GM19372 (cell line): ENCODE results near the gene MRPS34.
"Not testable (repeated sequence)": the region's sequence is repeated elsewhere in the genome, so short reads cannot be mapped to it uniquely, and the experiment has no call there.

Experiments used
- ATAC-seq: cut with Tn5 transposase; IDR thresholded peaks from one replicate; pipeline ENCODE4 v1.9.1; 2021; ENCODE audit warnings: mild to moderate bottlenecking, low read depth, moderate library complexity; ENCODE audit not compliant: unreplicated experiment

Gene MRPS34

DNA sequence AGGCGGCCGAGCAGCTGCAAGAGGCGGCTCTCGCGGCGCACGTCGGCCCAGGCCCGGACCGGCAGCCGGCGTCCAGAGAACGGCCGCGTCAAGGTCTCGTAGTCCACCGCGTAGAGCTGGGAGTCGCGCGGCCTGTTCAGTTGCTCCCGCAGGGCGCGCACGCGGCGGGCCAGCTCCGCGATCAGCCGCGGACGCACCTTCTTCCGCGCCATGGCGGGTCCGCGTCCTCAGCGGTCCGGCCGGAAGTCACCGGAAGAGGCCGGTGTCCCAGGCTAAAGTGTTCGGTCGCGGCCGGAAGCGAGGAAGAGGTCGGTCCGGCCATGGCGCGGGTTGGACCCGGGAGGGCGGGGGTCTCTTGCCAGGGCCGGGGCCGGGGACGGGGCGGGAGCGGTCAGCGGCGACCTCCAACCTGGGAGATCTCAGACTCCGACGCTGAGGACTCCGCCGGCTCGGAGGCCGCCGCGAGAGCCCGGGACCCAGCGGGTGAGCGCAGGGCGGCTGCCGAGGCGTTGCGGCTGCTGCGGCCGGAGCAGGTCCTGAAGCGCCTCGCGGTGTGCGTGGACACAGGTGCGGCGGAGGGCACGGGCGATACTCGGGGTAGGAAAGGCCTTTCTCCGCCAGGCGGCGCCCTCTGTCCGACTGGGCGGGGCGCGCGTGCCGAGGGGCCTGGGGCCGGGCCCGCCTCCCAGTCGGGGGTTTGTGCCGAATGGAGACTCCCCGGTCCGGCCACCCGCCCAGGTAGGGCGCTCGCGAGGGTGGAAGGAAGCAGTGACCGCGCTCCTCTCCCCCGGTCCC is at the start of gene MRPS34:
MRPS34 (minus strand) TSS at position 227 of the 795 bp plus-strand sequence; CDS start at position 212, 15 bp downstream.
- ATAC-seq: peak; percentile 53

DNA sequence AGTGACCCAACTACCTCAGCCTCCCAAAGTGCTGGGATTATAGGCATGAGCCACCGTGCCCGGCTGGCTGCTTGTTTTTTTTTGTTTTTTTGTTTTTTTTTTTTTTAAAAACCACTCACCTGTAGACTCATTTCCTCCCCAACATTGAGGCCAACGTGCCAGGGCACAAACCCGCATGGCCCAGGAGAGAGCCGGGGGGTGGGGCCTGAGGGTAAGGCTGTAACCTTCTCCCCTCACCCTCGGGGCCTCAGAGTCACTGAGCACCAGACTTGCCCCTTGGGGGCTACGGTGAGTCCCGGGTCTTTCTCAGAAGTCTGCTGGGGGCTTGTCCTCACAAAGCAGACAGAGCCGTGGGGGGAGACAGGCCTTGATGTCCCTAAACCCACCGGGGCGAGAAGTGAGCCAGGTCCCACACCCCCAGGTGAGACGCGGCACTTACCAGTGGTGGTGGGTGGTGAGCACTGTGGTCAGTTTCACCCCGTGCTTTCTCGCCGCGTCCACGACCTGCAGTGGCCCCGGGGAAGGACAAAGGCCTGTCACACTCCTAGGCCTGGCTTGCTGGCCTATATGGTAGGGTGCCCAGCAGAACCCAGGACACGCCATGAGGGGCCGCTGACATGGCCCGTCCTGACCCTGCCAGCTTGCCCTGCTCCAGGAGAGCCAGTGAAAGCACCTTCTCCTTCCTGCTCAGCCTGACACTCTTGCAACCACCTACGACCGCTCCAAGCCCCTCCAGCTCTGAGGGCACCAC is 49.1 kb upstream of the MRPS34 start:
- ATAC-seq: no peak

DNA sequence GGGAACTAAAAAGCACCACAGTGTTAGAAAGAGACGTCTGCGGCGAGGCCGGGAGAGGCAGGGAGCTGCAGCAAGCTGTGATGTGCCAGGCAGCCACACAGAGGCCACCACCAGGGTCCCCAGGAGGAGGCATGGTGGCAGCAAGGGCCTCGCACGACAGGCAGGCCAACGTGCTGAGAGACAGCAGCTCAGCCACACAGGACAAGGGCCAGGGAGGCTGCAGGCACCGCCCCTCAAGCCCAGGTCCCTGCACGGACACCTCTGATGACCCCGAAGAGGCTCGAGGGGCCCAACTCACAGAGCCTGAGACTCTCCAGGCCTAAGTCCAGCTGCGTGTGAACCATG is 48.0 kb upstream of the MRPS34 start:
- no peak for ATAC-seq

DNA sequence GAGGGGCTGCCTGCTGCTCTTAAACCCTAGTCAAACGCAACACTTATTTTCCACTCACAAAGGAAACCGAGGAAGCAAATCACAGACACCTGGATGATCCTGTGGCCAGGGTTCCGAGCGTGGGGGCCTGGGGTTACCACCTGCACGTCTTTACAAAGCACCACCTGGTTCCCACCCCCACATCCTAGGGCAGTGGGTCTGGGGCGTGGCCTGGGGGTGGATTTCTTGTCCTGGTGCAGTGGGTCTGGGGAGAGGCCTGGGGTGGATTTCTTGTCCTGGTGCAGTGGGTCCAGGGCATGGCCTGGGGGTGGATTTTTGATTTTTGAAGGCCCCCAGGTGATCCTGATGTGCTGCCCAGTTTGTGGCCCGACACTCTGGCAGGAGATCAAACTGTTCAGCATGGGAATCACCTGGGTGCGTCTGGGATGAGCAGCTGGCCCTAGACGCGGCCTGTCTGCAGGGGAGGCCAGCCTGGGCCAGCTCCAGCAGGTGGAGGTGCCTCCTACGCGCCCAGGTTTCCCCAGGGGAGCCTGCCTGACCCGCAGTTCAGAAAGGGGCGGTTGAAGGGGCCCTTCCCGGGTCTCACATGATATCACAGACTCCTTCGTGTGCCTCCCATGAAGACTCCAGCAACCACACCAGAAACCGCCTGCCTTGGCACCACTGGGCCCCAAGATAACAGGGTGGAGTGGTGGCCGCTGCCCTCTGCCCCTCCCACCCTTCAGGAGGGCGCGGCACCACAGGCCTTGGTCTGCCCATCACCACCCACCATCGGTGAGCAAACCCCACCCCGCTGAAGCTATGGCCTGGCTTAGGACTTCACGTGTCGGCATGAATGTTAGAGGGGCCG is 47.4 kb upstream of the MRPS34 start:
- ATAC-seq: no peak

DNA sequence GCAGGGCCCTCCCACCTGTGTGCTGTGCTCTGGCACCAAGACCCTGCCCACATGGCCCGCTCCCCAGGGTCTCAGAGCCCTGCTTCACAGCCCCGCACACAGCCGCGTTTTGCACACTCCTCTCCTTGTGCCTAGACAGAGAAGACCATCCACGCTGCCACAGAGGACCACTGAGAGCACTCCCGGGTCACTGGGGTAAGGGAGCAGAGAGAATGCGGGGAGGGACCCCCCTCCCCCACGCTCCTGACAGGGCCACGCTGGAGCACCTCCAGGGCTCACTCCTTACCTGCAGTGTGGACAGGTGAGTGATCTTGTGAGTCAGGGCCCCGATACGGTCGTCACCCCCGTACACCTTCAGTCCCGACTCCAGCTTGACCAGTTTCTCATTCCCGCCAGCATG is 46.7 kb upstream of the MRPS34 start:
- no peak for ATAC-seq

DNA sequence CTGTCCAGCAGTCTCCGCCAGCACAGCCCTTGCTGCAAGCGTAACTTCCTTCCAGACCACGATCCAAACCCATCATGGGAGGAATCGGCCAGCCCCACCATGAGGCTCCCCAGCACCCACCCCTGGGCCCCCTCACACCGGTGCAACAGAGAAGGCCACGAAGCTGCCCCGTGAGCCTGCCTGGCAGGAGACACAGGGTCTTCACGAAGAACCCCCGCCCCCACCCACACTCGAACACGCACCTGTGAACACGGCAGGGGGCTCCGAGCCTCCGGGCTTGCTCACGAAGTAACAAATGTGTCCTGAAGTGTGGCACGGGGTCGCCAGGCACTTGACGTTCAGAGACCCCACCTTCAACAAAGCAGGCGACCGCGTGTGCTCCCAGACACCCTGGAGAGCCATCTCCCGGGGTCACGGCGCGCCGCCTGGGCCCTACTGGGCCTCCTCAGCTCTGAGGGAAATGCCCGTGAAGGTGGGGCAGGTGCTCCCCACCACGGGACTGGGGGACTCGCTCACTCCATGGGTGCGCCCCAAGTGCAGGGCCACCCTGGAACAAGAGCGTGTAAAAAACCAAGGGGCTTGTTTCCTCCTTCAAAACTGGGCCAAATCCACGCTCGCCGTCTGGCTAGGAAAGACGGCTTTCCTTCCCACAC is 46.1 kb upstream of the MRPS34 start:
- no peak for ATAC-seq

DNA sequence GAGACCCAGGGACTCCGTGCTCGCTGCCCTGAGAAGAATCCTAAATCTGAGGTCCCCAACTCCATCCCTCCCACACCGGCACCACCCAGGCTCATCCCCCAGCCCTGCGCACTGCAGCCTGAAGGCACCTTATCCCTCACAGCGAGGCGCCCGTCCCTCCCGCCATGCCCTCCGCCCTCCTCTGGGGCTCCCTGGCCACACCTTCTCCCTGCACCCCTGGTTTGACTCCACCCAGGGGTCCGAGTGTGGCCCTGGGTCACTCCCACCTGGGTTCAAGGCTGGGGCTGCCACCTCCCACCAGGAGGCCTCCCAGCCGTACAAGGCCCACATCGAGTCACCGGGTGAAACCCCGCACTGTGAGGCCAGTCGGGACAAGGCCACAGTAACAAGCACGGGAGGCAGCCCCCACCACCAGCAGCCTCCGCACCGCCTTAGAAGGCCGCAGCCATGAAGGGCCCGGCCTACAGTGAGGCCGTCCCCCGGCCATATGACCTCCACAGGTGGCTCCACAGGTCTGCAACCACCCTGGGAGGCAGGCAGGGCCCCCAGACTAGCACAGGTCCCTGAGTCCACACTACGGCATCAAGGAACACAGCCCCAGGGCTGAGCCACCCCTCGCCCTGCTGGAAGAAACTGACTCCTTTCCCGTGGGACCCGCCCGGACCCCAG is 45.4 kb upstream of the MRPS34 start:
- no peak for ATAC-seq

DNA sequence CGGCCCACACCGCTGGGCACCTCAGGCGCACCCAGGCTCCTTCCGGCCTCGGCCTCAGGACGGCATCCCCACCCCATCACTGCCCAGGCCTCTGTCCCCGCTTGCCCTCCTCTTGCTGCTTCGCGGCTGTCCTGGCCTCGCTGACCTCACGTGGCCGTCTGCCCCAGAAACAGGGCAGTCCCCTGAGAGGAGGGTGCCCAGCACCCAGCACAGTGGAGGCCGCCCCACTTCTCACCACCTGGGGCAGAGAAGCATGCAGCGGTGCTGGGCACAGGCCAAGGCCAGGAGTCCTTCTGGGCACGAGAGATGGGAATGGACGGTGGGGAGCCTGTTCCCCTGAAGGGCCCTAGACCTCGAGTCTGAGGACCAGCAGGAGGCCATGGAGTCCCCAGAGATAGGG is 44.8 kb upstream of the MRPS34 start:
- ATAC-seq: no peak

DNA sequence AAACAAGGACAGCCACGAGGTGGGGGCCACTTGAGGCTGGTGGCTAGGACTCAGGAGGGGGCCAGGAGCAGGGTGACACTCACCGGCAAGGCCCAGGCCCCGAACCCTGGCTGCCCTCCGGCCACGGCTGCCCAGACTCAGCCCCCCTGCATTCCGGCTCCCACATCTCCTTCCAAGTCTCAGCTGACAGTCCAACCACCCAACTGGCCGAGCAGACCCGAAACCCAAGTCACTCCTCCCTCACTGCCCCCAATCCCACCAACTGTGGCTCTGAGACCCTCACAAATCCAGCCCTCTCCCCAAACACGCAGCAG is 44.3 kb upstream of the MRPS34 start:
- no peak for ATAC-seq

DNA sequence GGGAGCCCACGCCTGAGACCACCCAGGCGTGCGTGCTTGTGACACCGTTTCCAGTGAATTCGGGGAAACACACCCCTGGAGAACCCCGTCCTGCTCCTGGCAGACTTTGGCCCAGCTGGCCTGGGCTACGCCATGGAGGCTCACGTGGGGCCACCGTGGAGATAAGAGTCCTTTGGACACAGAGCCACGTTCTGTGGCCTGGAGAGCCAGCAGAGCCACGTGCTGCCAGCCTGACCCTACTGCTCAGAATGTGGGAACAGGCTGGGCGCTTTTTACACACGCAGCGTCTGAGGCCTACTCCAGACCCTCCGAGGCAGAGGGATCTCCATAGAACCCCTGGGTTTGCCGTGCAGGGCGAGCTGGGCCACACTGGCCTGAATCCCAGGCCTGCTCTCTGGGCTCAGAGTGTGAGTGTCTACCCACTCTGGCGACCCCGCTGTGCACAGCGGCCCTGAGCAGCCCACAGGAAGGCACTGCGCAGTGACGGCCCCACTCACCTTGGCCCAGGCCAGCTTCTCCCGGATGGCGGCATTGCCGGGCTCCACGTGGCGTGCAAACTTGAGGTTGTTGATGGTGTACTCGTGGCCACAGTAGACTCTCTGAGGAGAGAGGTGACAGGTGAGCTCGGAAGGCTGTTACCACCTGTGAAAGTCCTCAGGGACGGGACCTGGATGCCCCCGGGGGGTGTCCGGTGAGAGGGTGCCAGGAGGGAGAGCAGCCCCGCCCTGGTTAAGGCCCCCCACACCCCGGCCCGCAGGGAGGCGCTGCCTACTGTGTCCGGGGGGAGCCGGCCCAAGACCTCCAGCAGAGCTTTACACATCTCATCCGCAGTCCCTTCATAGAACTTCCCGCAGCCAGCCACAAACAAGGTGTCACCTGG is 43.7 kb upstream of the MRPS34 start:
- no peak for ATAC-seq

DNA sequence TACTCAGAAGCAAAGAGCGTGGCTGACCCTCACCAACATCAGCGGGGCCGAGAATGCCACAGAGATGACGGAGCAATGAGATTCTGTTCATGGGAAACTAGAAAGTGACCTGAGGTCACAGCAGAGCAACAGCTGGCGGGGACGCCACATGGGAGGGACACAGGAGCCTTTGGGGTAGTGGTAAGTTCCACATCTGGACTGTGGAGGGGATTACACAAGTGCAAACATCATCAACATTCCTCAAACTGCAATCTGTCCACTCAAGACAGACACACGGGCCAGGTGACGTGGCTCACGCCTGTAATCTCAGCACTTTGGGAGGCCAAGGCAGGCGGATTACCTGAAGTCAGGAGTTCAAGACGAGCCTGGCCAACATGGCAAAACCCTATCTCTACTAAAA is 42.5 kb upstream of the MRPS34 start:
- ATAC-seq: no peak

DNA sequence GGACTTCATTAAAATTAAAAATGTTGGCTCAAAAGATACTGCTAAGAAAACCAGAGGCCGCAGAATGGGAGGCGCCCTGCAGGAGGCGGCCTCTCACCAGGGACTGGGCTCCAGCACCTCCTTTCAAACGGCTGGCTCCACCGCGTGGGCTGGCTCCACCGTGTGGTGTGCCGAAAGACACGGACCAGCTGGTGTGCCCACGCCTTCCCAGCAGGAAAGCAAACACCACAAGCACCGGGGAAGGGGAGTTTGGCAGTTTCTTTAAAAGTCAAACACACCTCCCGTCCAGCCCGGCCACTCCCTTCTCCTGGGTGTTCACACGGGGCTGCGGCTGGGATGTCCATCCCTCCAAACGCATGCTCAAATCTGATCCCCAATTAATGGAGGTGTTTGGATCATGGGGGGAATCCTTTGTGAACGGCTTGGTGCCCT is 39.8 kb upstream of the MRPS34 start:
- no peak for ATAC-seq

DNA sequence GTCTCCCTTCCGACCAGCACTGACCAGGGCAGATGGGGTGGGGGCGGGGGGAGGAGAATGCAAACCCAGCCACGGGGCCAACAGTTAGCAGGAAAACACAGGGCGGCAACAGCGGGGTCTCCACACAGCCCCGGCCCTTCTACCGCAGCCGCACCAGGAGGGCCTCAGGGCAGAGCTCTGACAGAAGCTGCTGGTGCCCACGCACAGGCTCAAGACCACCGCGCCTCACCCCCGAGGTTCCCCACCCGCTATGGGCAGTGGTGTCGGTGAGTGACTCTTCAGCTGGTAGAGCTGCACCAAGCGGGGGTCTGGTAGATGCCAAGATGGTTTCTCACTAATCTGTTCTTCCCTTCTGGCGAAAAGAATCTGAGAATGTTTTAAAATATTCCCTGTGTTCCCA is 37.6 kb upstream of the MRPS34 start:
- ATAC-seq: no peak

DNA sequence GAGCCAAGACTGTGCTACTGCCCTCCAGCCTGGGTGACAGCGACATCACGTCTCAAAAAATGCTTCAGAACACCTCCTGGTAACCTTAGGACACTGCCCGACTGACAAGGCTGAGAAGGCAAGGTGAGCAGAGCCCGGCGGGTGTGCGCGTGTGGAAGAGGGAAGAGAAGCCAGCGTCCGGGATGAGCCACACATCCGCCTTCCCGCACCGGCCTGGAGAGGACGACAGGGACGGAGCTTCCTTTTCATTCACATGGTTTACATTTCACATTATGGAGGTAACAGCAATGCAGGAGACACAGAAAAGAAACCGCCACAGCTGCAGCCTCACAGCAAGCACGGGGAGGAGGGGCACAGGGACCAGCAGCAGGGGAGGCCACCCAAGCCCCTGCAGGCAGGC is 37.2 kb upstream of the MRPS34 start:
- ATAC-seq: no peak

DNA sequence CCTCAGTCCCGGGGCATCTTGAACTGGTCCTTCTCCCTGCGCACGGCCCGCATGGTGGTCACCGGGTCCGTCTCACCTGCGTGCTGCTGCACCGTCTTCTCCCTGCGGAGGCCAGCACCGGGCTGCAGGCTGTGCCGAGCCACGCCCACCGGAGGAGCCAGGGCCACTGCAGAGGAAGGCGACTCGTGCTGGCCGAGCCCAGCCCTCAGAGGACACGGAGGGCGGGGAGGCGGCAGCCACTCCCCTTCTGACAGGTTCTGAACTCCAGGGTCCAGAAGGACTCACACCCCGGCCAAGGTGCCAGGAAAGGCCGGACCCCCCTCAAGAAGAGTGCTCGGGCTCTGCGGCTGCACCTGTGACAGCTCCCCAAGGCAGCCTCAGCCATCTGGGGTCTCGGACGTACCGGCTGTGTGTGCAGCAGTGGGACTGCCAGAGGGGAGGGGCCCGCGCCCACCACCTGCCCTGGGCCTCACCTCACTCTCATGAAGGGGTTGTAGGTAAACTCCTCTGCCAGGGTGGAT is 36.4 kb upstream of the MRPS34 start:
- ATAC-seq: no peak

DNA sequence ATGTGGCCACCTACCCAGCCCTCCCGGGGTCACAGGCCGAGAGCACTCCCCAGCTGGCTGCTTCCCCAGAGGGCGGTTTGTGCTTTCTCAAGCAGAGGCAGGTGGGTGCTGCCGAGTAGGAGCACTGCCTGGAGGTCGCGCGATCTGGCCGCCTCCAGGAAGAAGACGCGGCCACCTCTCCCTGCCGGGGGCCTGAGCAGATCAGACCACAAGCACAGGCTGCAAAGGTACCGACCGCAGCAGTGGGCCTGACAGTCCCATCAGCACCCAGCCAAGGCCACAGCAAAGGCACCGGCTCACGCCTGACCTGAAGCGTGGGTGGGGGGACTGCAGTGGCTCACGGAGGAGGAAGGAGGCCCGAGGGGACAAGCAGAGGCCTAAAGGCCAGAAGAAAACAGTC is 35.8 kb upstream of the MRPS34 start:
- ATAC-seq: no peak

DNA sequence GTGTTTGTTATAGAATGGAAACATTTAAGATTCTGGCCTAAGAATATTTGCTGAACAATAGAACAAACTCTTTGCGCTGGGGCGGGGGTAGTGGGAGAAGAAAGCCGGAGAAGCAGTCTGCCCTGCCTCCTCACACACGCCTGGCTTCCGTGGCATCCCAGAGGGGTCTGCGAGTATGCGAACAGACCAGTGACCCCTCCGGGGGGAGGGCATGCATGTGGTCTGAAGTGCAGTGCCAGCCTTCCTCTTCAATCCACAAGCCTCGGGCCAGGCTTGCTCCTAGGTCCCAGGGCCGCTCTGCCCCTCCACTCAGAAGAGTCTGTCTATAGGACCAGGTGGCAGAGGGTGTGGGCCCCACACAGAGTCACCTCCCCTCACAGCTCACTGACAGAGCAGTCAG is 34.7 kb upstream of the MRPS34 start:
- ATAC-seq: no peak

DNA sequence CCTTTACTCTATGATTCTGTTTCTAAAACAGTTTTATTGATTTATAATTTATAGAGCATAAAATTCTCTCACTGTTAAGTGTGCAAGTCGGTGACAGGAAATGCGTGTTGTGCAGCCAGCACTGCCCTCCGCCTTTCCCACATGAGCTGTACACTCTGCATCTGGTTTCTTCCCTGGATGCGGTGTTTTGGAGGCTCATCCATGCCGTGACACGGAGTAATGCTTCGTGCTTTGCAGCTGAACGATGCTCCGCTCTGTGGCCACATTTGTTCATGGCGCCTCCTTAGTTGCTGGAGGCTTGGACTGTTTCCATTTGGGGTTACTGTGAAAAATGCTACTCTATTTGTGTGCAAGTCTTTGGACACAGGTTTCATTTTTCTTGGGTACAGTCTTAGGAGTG is 27.8 kb upstream of the MRPS34 start:
- ATAC-seq: no peak

DNA sequence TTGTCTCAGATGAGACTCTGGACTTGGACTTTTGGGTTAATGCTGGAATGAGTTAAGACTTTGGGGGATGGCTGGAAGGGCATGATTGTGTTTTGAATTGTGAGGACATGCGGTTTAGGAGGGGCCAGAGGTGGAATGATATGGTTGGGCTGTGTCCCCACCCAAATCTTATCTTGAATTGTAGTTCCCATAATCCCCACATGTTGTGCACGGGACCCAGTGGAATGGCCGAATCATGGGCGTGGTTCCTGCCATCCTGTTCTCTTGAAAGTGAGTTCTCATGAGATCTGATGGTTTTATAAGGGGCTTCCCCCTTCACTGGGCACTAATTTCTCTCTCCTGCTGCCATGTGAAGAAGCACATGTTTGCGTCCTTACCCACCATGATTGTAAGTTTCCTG is 26.3 kb upstream of the MRPS34 start:
- not testable (repeated sequence) for ATAC-seq
